Stimulated activated naive B cell treated with anti-CD40 and anti-IgM and Interleukin-4, amounts not matched to agents 10 μg/mL and 1 μg/mL and 100 μg/mL, for 72 hours (primary cell): ENCODE results near the gene DIAPH3.

ENCODE experiments used
- ATAC-seq, 2 donors: fragments of 150-1000 bp; cut with Tn5 transposase; replicated peaks; 2 replicates each; pipeline ENCODE4 v1.10.0; 2021; ENCODE audit warnings: moderate library complexity in 1 of 2
- DNase-seq: peaks from one replicate; pipeline ENCODE4 v3.0.0; 2021
- H3K27ac Mint-ChIP-seq: one replicate; pipeline ENCODE4 v1.8.0; 2022; ENCODE audit warnings: mild to moderate bottlenecking, mixed read lengths
- H3K27me3 Mint-ChIP-seq, 2 donors: one replicate each; pipeline ENCODE4 v1.8.0; 2022; ENCODE audit warnings: mixed read lengths in 2 of 2
- H3K36me3 Mint-ChIP-seq, 2 donors: one replicate each; pipeline ENCODE4 v1.8.0; 2022; ENCODE audit warnings: mixed read lengths in 2 of 2, mild to moderate bottlenecking in 1 of 2
- H3K4me1 Mint-ChIP-seq, 2 donors: one replicate each; pipeline ENCODE4 v1.8.0; 2022; ENCODE audit warnings: mixed read lengths in 2 of 2, mild to moderate bottlenecking in 1 of 2
- H3K4me3 Mint-ChIP-seq, 2 donors: one replicate each; pipeline ENCODE4 v1.8.0; 2022; ENCODE audit warnings: mild to moderate bottlenecking in 2 of 2, mixed read lengths in 2 of 2, moderate library complexity in 1 of 2
- H3K9me3 Mint-ChIP-seq, 2 donors: one replicate each; pipeline ENCODE4 v1.8.0; 2022; ENCODE audit warnings: mixed read lengths in 2 of 2, mild to moderate bottlenecking in 1 of 2

Gene DIAPH3

GRCh38 chr13:59846845-59847620 lies 316.7 kb downstream of the DIAPH3 start:
- no peak overlapping the region for H3K4me3 Mint-ChIP-seq
- peaks cover 1 to 4% of the 10 kb centered on the region in 2 donors for H3K9me3 Mint-ChIP-seq
- DNase-seq (no peak), ATAC-seq (no peak)
- H3K27me3 Mint-ChIP-seq: no peaks in the 10 kb centered on the region
- H3K4me1 Mint-ChIP-seq: peaks cover 0 to 1% of the 10 kb centered on the region in 2 donors
- H3K36me3 Mint-ChIP-seq: no peaks in the 10 kb centered on the region
- no peak overlapping the region for H3K27ac Mint-ChIP-seq

GRCh38 chr13:59843040-59843439 lies 320.7 kb downstream of the DIAPH3 start:
- Mint-ChIP-seq H3K9me3 (no peaks in the 10 kb centered on the region), H3K27ac (no peak overlapping the region), H3K4me1 (peaks cover 0 to 1% of the 10 kb centered on the region in 2 donors), H3K27me3 (no peaks in the 10 kb centered on the region), H3K4me3 (no peak overlapping the region), H3K36me3 (no peaks in the 10 kb centered on the region)
- DNase-seq (no peak), ATAC-seq (no peak)

GRCh38 chr13:59842507-59842906 lies 321.2 kb downstream of the DIAPH3 start:
- Mint-ChIP-seq H3K4me3 (no peak overlapping the region), H3K27ac (no peak overlapping the region), H3K36me3 (no peaks in the 10 kb centered on the region), H3K27me3 (no peaks in the 10 kb centered on the region), H3K9me3 (no peaks in the 10 kb centered on the region), H3K4me1 (peaks cover 0 to 1% of the 10 kb centered on the region in 2 donors)
- DNase-seq (no peak), ATAC-seq (no peak)

- Mint-ChIP-seq H3K27me3 (no peaks in the 10 kb centered on the region), H3K4me3 (no peak overlapping the region), H3K27ac (no peak overlapping the region), H3K36me3 (no peaks in the 10 kb centered on the region), H3K9me3 (no peaks in the 10 kb centered on the region), H3K4me1 (no peaks in the 10 kb centered on the region)
- DNase-seq: no peak
- ATAC-seq: no peak
These were observed 324.5 kb downstream of the DIAPH3 start for GRCh38 chr13:59839186-59839585.

GRCh38 chr13:59837101-59837500 lies 326.6 kb downstream of the DIAPH3 start:
- no peak for ATAC-seq

GRCh38 chr13:59835569-59835968 lies 328.2 kb downstream of the DIAPH3 start:
- Mint-ChIP-seq H3K36me3 (no peaks in the 10 kb centered on the region), H3K4me1 (no peaks in the 10 kb centered on the region), H3K4me3 (no peak overlapping the region), H3K27ac (no peak overlapping the region), H3K27me3 (no peaks in the 10 kb centered on the region), H3K9me3 (no peaks in the 10 kb centered on the region)
- no peak for ATAC-seq
- DNase-seq: no peak

More at GRCh38 chr13:59837101-59837500, 326.6 kb downstream of the DIAPH3 start:
- no peak overlapping the region for H3K27ac Mint-ChIP-seq
- no peaks in the 10 kb centered on the region for H3K36me3 Mint-ChIP-seq
- H3K4me1 Mint-ChIP-seq: no peaks in the 10 kb centered on the region
- no peaks in the 10 kb centered on the region for H3K9me3 Mint-ChIP-seq
- no peak overlapping the region for H3K4me3 Mint-ChIP-seq
- H3K27me3 Mint-ChIP-seq: no peaks in the 10 kb centered on the region
- no peak for DNase-seq

- ATAC-seq (no peak), DNase-seq (no peak)
- H3K27ac Mint-ChIP-seq: no peak overlapping the region
- H3K4me1 Mint-ChIP-seq: no peaks in the 10 kb centered on the region
- H3K27me3 Mint-ChIP-seq: no peaks in the 10 kb centered on the region
- no peaks in the 10 kb centered on the region for H3K36me3 Mint-ChIP-seq
- H3K4me3 Mint-ChIP-seq: no peak overlapping the region
- no peaks in the 10 kb centered on the region for H3K9me3 Mint-ChIP-seq
These were observed 328.9 kb downstream of the DIAPH3 start for GRCh38 chr13:59834801-59835200.

GRCh38 chr13:59829690-59830089 lies 334.0 kb downstream of the DIAPH3 start:
- DNase-seq (no peak), ATAC-seq (no peak)
- H3K36me3 Mint-ChIP-seq: no peaks in the 10 kb centered on the region
- H3K4me3 Mint-ChIP-seq: no peak overlapping the region
- H3K27me3 Mint-ChIP-seq: no peaks in the 10 kb centered on the region
- no peaks in the 10 kb centered on the region for H3K4me1 Mint-ChIP-seq
- no peak overlapping the region for H3K27ac Mint-ChIP-seq
- no peaks in the 10 kb centered on the region for H3K9me3 Mint-ChIP-seq

- H3K27me3 Mint-ChIP-seq: no peaks in the 10 kb centered on the region
- no peak for ATAC-seq
These were observed 340.2 kb downstream of the DIAPH3 start for GRCh38 chr13:59823486-59823885.

GRCh38 chr13:59809564-59809963 lies 354.2 kb downstream of the DIAPH3 start:
- ATAC-seq: no peak
- H3K4me1 Mint-ChIP-seq: no peaks in the 10 kb centered on the region
- DNase-seq: no peak
- H3K4me3 Mint-ChIP-seq: no peak overlapping the region
- H3K27me3 Mint-ChIP-seq: no peaks in the 10 kb centered on the region
- no peak overlapping the region for H3K27ac Mint-ChIP-seq
- H3K9me3 Mint-ChIP-seq: no peaks in the 10 kb centered on the region
- no peaks in the 10 kb centered on the region for H3K36me3 Mint-ChIP-seq

More at GRCh38 chr13:59823486-59823885, 340.2 kb downstream of the DIAPH3 start:
- Mint-ChIP-seq H3K27ac (no peak overlapping the region), H3K36me3 (no peaks in the 10 kb centered on the region), H3K9me3 (no peaks in the 10 kb centered on the region), H3K4me3 (no peak overlapping the region), H3K4me1 (no peaks in the 10 kb centered on the region)
- DNase-seq: no peak

- Mint-ChIP-seq H3K9me3 (no peaks in the 10 kb centered on the region), H3K4me1 (no peaks in the 10 kb centered on the region), H3K36me3 (no peaks in the 10 kb centered on the region), H3K4me3 (no peak overlapping the region), H3K27me3 (no peaks in the 10 kb centered on the region), H3K27ac (no peak overlapping the region)
- DNase-seq (no peak), ATAC-seq (no peak)
These were observed 356.9 kb downstream of the DIAPH3 start for GRCh38 chr13:59806801-59807200.

- Mint-ChIP-seq H3K9me3 (no peaks in the 10 kb centered on the region), H3K27me3 (no peaks in the 10 kb centered on the region), H3K4me3 (no peak overlapping the region), H3K36me3 (no peaks in the 10 kb centered on the region), H3K27ac (no peak overlapping the region), H3K4me1 (no peaks in the 10 kb centered on the region)
- DNase-seq: no peak
- no peak for ATAC-seq
These were observed 362.4 kb downstream of the DIAPH3 start for GRCh38 chr13:59801107-59801880.

- H3K9me3 Mint-ChIP-seq: no peaks in the 10 kb centered on the region
- H3K4me1 Mint-ChIP-seq: no peaks in the 10 kb centered on the region
- ATAC-seq (no peak), DNase-seq (no peak)
- no peaks in the 10 kb centered on the region for H3K36me3 Mint-ChIP-seq
- H3K4me3 Mint-ChIP-seq: no peak overlapping the region
- no peaks in the 10 kb centered on the region for H3K27me3 Mint-ChIP-seq
- H3K27ac Mint-ChIP-seq: no peak overlapping the region
These were observed 370.6 kb downstream of the DIAPH3 start for GRCh38 chr13:59793107-59793506.

- H3K4me1 Mint-ChIP-seq: no peaks in the 10 kb centered on the region
- no peak for ATAC-seq
These were observed 373.1 kb downstream of the DIAPH3 start for GRCh38 chr13:59790626-59791025.

GRCh38 chr13:59789558-59789957 lies 374.2 kb downstream of the DIAPH3 start:
- Mint-ChIP-seq H3K27ac (no peak overlapping the region), H3K9me3 (no peaks in the 10 kb centered on the region), H3K4me3 (no peak overlapping the region), H3K27me3 (no peaks in the 10 kb centered on the region), H3K36me3 (no peaks in the 10 kb centered on the region), H3K4me1 (no peaks in the 10 kb centered on the region)
- ATAC-seq: no peak
- no peak for DNase-seq

More at GRCh38 chr13:59790626-59791025, 373.1 kb downstream of the DIAPH3 start:
- Mint-ChIP-seq H3K27ac (no peak overlapping the region), H3K4me3 (no peak overlapping the region), H3K9me3 (no peaks in the 10 kb centered on the region), H3K36me3 (no peaks in the 10 kb centered on the region), H3K27me3 (no peaks in the 10 kb centered on the region)
- DNase-seq: no peak
